LHCN-M2 (cell line): ENCODE measurements around the gene FIGN. TPM values are rescaled to one million over a fixed set of nuclear protein-coding genes. Genes with fewer than 3 reads are reported as not detected.

Experiments
- DNase-seq: peaks from one replicate; pipeline ENCODE4 v3.0.0-alpha.2; 2012; ENCODE audit warnings: low read depth
- total RNA-seq: library from RNA; depleted of rRNA; stranded (reverse); fragments of >200 nt; gene quantifications from 2 replicates; pipeline ENCODE4 v1.2.3, GENCODE V29; 2014

The FIGN gene
- total RNA-seq, 1 experiment from 2014 or later, result 5.4 TPM

DNA sequence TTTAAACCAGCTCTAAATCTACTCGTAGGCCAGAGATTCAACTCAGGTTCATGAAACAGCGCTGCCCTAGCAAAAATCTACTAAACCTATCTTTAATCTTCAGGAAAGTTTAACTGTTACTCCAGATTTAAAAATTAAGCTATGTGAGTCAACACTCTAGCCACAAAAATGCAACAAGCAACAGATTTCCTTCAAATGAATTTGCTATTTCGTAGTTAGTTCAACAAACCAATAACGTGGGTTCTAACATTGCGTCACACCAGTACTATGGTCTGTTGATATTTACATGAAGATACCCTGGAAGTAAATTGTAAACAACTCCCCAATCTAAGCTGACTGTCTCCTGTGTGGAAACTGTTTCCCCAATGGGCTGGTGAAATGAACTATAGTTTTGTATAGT, 71.2 kb downstream of the FIGN start:
- DNase-seq, result peak; percentile 90

GRCh38 chr2:163662141-163662780, 73.5 kb downstream of the FIGN start:
- peak; percentile 46 for DNase-seq

GRCh38 chr2:163659224-163659623, 76.6 kb downstream of the FIGN start:
- peak; percentile 87 for DNase-seq

DNA sequence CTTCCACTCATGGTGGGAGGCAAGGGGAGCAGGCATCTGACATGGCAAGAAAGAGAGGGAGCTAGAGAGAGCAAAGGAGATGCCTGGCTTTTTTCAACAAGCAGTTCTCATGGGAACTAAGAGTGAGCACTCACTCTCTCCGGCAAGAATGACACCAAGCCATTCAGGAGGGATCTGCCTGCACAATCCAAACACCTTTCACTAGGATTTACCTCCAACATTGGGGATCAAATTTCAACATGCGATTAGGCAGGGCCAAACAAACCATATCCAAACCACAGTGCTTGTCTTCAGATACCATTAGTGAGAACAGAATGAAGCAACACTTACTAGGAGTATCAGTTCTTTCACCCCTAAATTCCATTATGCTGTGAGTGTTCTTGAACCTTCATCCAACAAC, 77.3 kb downstream of the FIGN start:
- DNase-seq, result no peak

GRCh38 chr2:163657281-163657656, 78.5 kb downstream of the FIGN start:
- no peak for DNase-seq

GRCh38 chr2:163656622-163657280, 79.1 kb downstream of the FIGN start:
- no peak for DNase-seq

GRCh38 chr2:163655667-163656066, 80.1 kb downstream of the FIGN start:
- no peak for DNase-seq

GRCh38 chr2:163652751-163653150, 83.1 kb downstream of the FIGN start:
- no peak for DNase-seq

DNA sequence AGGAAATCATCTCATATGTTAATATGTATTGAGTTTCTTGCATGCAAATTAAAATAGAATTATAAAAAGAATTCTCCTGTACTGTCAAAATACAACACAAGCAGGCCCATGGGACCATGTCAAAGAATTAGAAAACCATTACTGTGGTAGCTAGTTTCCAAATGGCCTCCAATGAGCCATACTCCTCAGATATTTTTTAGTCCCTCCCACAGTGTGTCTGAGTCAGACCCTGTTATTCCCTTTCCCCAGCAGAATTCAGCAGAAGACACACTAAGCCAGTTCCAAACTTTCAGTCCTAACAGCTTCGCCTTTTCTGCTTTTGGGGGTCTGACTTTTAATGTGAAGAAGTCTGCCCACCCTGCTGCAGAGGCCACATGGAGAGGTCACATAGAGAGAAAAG, 86.7 kb downstream of the FIGN start:
- peak; percentile 50 for DNase-seq

DNA sequence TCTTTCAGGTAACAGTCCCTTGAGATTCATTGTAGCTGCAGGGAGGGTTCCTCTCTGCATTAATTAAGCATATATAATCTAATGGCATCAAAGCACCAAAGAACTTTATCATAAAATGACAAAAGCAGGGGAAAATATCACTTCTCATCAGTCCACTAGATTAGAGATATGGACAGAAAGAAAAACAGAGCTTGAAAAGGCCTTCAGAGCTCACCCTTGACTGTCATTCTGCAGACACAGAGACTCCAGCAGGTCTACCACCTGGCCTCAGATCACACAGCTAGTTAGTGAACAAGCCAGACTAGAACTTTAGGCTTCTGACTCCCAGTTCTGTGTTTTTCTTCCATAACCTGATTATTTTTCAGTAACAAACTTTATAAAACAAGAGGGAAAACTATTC, 88.5 kb downstream of the FIGN start:
- DNase-seq, result no peak

DNA sequence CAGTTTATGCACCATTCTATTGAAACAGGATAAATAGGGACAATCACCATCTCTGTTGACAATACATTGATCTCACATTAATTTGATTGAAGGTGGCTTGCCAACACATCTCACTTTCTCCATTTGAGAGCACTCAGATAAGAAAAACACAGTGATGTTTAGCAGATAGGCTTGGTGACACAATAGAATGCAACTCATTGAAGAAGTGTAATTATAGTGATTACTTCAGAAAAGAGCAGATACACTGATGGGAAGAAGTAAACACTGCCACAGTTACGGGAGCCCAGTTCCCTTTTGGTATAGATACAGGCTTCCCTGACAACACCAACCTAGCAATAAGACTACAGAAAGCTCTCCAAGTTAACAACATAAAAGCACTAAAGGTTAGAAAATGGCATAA, 89.1 kb downstream of the FIGN start:
- no peak for DNase-seq

DNA sequence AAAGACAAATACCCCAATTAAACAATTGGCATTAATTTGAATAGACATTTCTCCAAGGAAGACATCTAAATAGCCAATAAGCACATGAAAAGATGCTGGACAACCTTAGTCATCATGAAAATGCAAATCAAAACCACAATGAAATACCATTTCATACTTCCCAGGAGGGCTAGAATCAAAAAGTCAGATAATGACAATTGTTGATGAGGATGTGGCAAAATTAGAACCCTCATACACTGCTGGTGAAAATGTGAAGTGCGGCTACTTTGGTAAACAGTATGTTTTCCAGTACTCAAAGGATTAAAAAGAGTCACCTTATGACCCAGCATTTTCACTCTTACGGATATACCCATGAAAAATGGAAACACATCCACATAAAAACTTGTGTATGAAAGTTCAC, 91.6 kb downstream of the FIGN start:
- peak; percentile 55 for DNase-seq

GRCh38 chr2:163641986-163642385, 93.8 kb downstream of the FIGN start:
- DNase-seq, result peak; percentile 90

GRCh38 chr2:163640542-163641193, 95.1 kb downstream of the FIGN start:
- DNase-seq, result no peak

DNA sequence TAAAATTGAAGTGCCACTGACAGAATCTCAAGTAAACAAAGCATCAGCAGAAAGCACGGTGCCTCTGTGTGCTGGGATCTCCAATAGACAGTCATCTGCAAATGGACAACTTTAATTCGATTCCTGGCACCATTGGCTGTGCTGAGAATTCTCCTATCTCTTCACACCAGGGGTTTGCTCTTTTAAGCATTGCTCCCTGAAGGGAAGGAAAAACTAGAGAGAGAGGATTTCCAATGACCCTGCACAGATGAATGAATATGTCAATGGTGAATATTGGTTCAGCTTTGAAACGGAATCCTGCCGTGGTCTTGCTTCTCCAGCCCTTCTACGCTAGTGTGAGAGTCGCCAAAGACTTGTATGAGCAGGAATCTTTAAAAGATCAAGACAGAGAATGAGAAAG, 97.9 kb downstream of the FIGN start:
- DNase-seq, result no peak

- DNase-seq, result no peak
These were observed 102.5 kb downstream of the FIGN start for GRCh38 chr2:163633291-163633690.

- peak; percentile 10 for DNase-seq
These were observed 105.0 kb downstream of the FIGN start for GRCh38 chr2:163630836-163631235.

GRCh38 chr2:163626639-163627109, 109.1 kb downstream of the FIGN start:
- DNase-seq, result no peak

DNA sequence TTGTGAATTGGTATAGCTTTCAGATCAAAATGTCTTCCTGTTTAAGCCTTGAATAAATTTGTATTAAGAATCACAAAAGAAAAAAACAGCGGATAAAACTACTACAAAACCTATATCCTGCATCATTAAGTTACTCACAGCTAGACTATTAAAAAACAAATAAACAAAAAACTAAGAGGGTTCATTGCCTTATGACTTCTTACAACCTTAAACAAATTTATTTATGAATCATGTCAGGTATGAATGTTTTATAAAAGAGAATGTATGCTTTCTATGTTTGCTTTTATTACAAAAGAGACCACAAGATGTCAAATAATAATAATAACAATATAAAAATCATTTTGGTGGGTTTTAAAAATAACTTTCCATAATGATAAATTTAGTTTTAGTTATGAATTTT, 109.6 kb downstream of the FIGN start:
- no peak for DNase-seq

DNA sequence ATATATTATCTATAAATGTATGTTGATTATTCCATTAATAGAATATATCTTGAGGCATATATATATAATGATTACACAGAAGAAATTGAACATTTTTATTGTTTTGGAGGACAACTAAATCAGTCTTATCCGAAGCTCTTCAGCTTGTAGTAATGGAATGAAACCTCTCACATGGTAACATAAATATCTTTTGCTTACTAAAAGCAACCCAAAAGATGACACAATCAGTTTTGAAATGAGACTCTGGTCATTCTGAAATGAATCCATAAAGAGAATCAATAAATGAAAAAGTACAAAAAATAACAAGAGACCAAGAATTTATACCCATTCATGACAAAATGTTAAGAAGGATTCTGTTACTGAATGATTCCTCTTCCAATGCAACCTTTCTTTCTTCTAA, 110.2 kb downstream of the FIGN start:
- DNase-seq, result no peak

GRCh38 chr2:163621445-163622004, 114.3 kb downstream of the FIGN start:
- DNase-seq, result no peak

DNA sequence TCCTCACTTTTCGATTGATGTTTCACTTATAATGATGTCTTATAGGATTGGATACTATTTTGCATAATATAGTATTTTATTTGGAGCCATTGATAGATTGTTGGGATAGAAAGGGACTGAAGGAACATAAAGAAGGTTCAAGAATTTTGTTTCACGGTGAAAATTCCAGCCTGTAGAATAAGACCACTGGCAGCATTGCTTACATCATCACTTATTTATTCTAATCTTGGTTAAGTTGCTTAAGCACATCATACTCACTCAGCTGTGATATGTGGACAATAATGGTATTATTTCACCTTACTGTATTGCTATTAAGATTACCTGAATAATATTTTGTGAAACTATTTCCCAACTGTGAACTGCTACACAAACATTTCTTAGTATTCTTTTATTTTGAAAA, 118.3 kb downstream of the FIGN start:
- DNase-seq, result no peak

GRCh38 chr2:163613266-163613731, 122.5 kb downstream of the FIGN start:
- no peak for DNase-seq
